ENCODE results near the gene HLA-DPA1. TPM values are rescaled to one million over a fixed set of nuclear protein-coding genes. Genes with fewer than 3 reads are reported as not detected.

Gene HLA-DPA1
- total and polyA plus RNA-seq, 2 donors (not counting 1 experiment from before 2014, with no cell fraction given): 1.5 to 9.1 TPM

DNA sequence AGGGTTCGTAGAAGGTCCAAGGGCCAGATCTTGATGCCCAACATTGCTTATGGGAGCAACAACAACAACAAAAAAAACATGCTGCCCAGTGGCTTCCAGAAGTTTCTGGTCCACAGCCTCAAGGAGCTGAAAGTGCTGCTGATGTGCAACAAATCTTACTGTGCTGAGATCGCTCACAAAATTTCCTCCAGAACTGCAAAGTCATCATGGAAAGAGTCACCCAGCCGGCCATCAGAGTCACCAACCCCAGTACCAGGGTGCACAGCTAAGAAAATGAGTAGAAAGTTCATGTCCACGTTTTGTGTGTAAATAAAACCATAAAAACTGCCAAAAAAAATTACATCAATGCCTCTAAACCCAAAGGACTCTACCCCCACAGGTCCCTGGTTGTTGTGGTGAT lies 6.1 kb upstream of the HLA-DPA1 start:
- Histone ChIP-seq H3K27ac (ENCODE audit: insufficient read depth, low read length) (no peak overlapping the region), H4K20me1 (ENCODE audit: control insufficient read depth, extremely low read depth, insufficient read depth, low read length) (no peaks in the 10 kb centered on the region), H3K9me3 (ENCODE audit: control insufficient read depth, insufficient read depth, low read depth, low read length) (no peaks in the 10 kb centered on the region), H2AFZ (ENCODE audit: low read length) (no peak overlapping the region), H3K4me2 (ENCODE audit: extremely low read depth, insufficient read depth, low read length) (no peak overlapping the region), H3K36me3 (ENCODE audit: control insufficient read depth, insufficient read depth, low read length) (no peaks in the 10 kb centered on the region), H3K4me1 (ENCODE audit: control insufficient read depth, extremely low read depth, insufficient read depth, low read length) (peaks cover 3% of the 10 kb centered on the region), H3K4me3 (replicated peaks in 1 of 4; ENCODE audit: control extremely low read depth in 1 of 4, insufficient read depth in 1 of 4, low read depth in 3 of 4, low read length in 4 of 4) (no peak overlapping the region), H3K79me2 (ENCODE audit: control insufficient read depth, insufficient read depth, low read length) (no peaks in the 10 kb centered on the region), H3K27me3 (ENCODE audit: control insufficient read depth, insufficient read depth, low read length) (no peaks in the 10 kb centered on the region), H3K9ac (ENCODE audit: insufficient read depth, low read length) (no peak overlapping the region)
- no peak for TF ChIP-seq EZH2 (IDR thresholded peaks at IDR 0.05; ENCODE audit: low read length, missing control alignments)
- TF ChIP-seq, protein P1, sequence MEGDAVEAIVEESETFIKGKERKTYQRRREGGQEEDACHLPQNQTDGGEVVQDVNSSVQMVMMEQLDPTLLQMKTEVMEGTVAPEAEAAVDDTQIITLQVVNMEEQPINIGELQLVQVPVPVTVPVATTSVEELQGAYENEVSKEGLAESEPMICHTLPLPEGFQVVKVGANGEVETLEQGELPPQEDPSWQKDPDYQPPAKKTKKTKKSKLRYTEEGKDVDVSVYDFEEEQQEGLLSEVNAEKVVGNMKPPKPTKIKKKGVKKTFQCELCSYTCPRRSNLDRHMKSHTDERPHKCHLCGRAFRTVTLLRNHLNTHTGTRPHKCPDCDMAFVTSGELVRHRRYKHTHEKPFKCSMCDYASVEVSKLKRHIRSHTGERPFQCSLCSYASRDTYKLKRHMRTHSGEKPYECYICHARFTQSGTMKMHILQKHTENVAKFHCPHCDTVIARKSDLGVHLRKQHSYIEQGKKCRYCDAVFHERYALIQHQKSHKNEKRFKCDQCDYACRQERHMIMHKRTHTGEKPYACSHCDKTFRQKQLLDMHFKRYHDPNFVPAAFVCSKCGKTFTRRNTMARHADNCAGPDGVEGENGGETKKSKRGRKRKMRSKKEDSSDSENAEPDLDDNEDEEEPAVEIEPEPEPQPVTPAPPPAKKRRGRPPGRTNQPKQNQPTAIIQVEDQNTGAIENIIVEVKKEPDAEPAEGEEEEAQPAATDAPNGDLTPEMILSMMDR (conservative IDR thresholded peaks at IDR 0.05 in 1 of 2, IDR thresholded peaks at IDR 0.05 in 1 of 2; ENCODE audit: low read depth in 1 of 2, low read length in 2 of 2): no peak
- DNase-seq (ENCODE audit: low read depth in 2 of 2): no peak

DNA sequence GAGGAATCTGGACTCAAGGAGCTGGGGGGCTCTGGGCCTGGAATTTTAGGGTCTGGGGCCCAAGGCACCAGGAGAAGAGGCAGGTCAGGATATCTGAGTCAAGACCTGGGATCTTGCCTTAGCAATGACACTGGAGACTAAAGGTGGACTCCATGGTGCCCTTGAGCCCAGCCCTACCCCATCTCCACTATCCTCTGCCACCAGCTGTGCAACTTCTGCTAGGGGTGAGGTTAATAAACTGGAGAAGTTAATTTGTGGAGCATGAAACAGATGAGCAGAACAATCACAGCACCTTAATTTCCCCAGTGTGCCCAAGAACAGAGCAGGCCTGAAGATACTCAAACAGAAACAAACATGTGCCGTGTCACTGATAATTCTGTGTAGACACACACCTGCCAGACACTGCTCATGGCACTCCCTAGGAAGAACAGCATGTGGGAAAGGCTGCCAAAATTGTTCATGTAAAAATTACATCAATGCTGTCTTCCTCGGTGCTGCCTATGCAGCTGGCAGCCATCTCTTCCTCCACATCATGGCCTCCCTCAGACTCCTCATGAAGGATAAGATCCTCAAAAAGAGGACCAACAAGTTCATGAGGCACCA lies 5.6 kb upstream of the HLA-DPA1 start:
- no peak overlapping the region for H3K4me3 ChIP-seq (replicated peaks in 1 of 4; ENCODE audit: control extremely low read depth in 1 of 4, insufficient read depth in 1 of 4, low read depth in 3 of 4, low read length in 4 of 4)
- no peaks in the 10 kb centered on the region for H4K20me1 ChIP-seq (ENCODE audit: control insufficient read depth, extremely low read depth, insufficient read depth, low read length)
- H3K9ac ChIP-seq (ENCODE audit: insufficient read depth, low read length): no peak overlapping the region
- no peak overlapping the region for H3K27ac ChIP-seq (ENCODE audit: insufficient read depth, low read length)
- no peaks in the 10 kb centered on the region for H3K9me3 ChIP-seq (ENCODE audit: control insufficient read depth, insufficient read depth, low read depth, low read length)
- no peak overlapping the region for H3K4me2 ChIP-seq (ENCODE audit: extremely low read depth, insufficient read depth, low read length)
- no peak for TF ChIP-seq EZH2 (IDR thresholded peaks at IDR 0.05; ENCODE audit: low read length, missing control alignments)
- TF ChIP-seq, protein P1 (conservative IDR thresholded peaks at IDR 0.05 in 1 of 2, IDR thresholded peaks at IDR 0.05 in 1 of 2; ENCODE audit: low read depth in 1 of 2, low read length in 2 of 2): no peak
- H3K4me1 ChIP-seq (ENCODE audit: control insufficient read depth, extremely low read depth, insufficient read depth, low read length): peaks cover 3% of the 10 kb centered on the region
- H3K36me3 ChIP-seq (ENCODE audit: control insufficient read depth, insufficient read depth, low read length): no peaks in the 10 kb centered on the region
- DNase-seq (ENCODE audit: low read depth in 2 of 2): no peak
- no peak overlapping the region for H2AFZ ChIP-seq (ENCODE audit: low read length)
- H3K27me3 ChIP-seq (ENCODE audit: control insufficient read depth, insufficient read depth, low read length): no peaks in the 10 kb centered on the region
- H3K79me2 ChIP-seq (ENCODE audit: control insufficient read depth, insufficient read depth, low read length): no peaks in the 10 kb centered on the region

DNA sequence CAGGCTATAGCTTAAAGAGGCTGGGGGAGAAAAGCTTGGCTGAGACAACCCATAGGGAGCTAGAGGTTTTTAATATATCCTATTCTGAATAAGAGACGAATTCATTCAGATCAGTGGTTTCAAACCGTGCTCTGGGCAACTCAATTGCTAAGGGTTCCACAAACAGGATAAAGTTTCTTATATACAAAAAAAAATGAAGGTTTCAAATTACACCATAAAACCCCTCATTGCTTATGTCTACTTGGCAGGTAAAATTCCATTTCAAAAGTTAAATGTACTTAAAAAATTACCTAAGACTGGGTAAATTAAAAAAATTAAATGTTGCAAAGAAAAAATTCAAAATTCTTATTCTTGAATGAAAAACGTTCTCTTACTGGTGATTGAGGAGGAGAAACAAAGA lies 5.0 kb upstream of the HLA-DPA1 start:
- Histone ChIP-seq H3K27me3 (ENCODE audit: control insufficient read depth, insufficient read depth, low read length) (no peaks in the 10 kb centered on the region), H3K4me1 (ENCODE audit: control insufficient read depth, extremely low read depth, insufficient read depth, low read length) (peaks cover 3% of the 10 kb centered on the region), H2AFZ (ENCODE audit: low read length) (no peak overlapping the region), H3K4me3 (replicated peaks in 1 of 4; ENCODE audit: control extremely low read depth in 1 of 4, insufficient read depth in 1 of 4, low read depth in 3 of 4, low read length in 4 of 4) (no peak overlapping the region), H4K20me1 (ENCODE audit: control insufficient read depth, extremely low read depth, insufficient read depth, low read length) (no peaks in the 10 kb centered on the region), H3K4me2 (ENCODE audit: extremely low read depth, insufficient read depth, low read length) (no peak overlapping the region), H3K36me3 (ENCODE audit: control insufficient read depth, insufficient read depth, low read length) (no peaks in the 10 kb centered on the region), H3K27ac (ENCODE audit: insufficient read depth, low read length) (no peak overlapping the region), H3K9ac (ENCODE audit: insufficient read depth, low read length) (no peak overlapping the region), H3K79me2 (ENCODE audit: control insufficient read depth, insufficient read depth, low read length) (no peaks in the 10 kb centered on the region), H3K9me3 (ENCODE audit: control insufficient read depth, insufficient read depth, low read depth, low read length) (no peaks in the 10 kb centered on the region)
- TF ChIP-seq, protein P1 (conservative IDR thresholded peaks at IDR 0.05 in 1 of 2, IDR thresholded peaks at IDR 0.05 in 1 of 2; ENCODE audit: low read depth in 1 of 2, low read length in 2 of 2): no peak
- no peak for TF ChIP-seq EZH2 (IDR thresholded peaks at IDR 0.05; ENCODE audit: low read length, missing control alignments)
- DNase-seq (ENCODE audit: low read depth in 2 of 2): no peak
